ENCODE results near the gene PRRG1.
"Not testable (repeated sequence)": the region's sequence is repeated elsewhere in the genome, so short reads cannot be mapped to it uniquely, and the experiment has no call there.

PRRG1 gene

GRCh38 chrX:37349221-37350033 is at the start of gene PRRG1:
PRRG1 (plus strand) TSS chrX:37349364; CDS start chrX:37406250, 56,886 bp downstream.
- Histone ChIP-seq H3K4me3 (ENCODE audit: low read length) (no peak within 1 kb of the TSS), H3K9ac (ENCODE audit: low read length) (no peak within 1 kb of the TSS), H3K9me3 (ENCODE audit: insufficient read depth, low read length) (no peaks in the 10 kb centered on the region), H3K4me1 (ENCODE audit: low read length) (peaks cover 19% of the 10 kb centered on the region), H3K27me3 (ENCODE audit: low read depth, low read length) (no peaks in the 10 kb centered on the region), H3K27ac (ENCODE audit: low read length) (no peak within 1 kb of the TSS), H3K36me3 (replicated peaks; ENCODE audit: low read depth, low read length) (peaks cover 3% of the 10 kb centered on the region), H3K79me2 (ENCODE audit: low read length) (no peaks in the 10 kb centered on the region), H2AFZ (ENCODE audit: low read depth, low read length) (no peak within 1 kb of the TSS), H4K20me1 (ENCODE audit: insufficient read depth, low read length) (no peaks in the 10 kb centered on the region), H3K4me2 (ENCODE audit: low read length) (no peak within 1 kb of the TSS)
- no peak for TF ChIP-seq EZH2phosphoT487 (IDR thresholded peaks at IDR 0.05; ENCODE audit: low read depth)
- TF ChIP-seq, protein P1, sequence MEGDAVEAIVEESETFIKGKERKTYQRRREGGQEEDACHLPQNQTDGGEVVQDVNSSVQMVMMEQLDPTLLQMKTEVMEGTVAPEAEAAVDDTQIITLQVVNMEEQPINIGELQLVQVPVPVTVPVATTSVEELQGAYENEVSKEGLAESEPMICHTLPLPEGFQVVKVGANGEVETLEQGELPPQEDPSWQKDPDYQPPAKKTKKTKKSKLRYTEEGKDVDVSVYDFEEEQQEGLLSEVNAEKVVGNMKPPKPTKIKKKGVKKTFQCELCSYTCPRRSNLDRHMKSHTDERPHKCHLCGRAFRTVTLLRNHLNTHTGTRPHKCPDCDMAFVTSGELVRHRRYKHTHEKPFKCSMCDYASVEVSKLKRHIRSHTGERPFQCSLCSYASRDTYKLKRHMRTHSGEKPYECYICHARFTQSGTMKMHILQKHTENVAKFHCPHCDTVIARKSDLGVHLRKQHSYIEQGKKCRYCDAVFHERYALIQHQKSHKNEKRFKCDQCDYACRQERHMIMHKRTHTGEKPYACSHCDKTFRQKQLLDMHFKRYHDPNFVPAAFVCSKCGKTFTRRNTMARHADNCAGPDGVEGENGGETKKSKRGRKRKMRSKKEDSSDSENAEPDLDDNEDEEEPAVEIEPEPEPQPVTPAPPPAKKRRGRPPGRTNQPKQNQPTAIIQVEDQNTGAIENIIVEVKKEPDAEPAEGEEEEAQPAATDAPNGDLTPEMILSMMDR (IDR thresholded peaks at IDR 0.05; ENCODE audit: low read depth, low read length), result no peak

GRCh38 chrX:37302569-37302968 is 46.6 kb upstream of the PRRG1 start:
- no peaks in the 10 kb centered on the region for H3K4me1 ChIP-seq (ENCODE audit: low read length)
- no peaks in the 10 kb centered on the region for H4K20me1 ChIP-seq (ENCODE audit: insufficient read depth, low read length)
- H3K9ac ChIP-seq (ENCODE audit: low read length), result no peak overlapping the region
- no peak overlapping the region for H3K4me2 ChIP-seq (ENCODE audit: low read length)
- H3K27ac ChIP-seq (ENCODE audit: low read length), result no peak overlapping the region
- H3K9me3 ChIP-seq (ENCODE audit: insufficient read depth, low read length), result no peaks in the 10 kb centered on the region
- H3K4me3 ChIP-seq (ENCODE audit: low read length), result no peak overlapping the region
- H3K27me3 ChIP-seq (ENCODE audit: low read depth, low read length), result no peaks in the 10 kb centered on the region
- no peak for TF ChIP-seq EZH2phosphoT487 (IDR thresholded peaks at IDR 0.05; ENCODE audit: low read depth)
- TF ChIP-seq, protein P1 (IDR thresholded peaks at IDR 0.05; ENCODE audit: low read depth, low read length), result peak; percentile 44
- no peaks in the 10 kb centered on the region for H3K36me3 ChIP-seq (replicated peaks; ENCODE audit: low read depth, low read length)
- H2AFZ ChIP-seq (ENCODE audit: low read depth, low read length), result no peak overlapping the region
- H3K79me2 ChIP-seq (ENCODE audit: low read length), result no peaks in the 10 kb centered on the region

DNA sequence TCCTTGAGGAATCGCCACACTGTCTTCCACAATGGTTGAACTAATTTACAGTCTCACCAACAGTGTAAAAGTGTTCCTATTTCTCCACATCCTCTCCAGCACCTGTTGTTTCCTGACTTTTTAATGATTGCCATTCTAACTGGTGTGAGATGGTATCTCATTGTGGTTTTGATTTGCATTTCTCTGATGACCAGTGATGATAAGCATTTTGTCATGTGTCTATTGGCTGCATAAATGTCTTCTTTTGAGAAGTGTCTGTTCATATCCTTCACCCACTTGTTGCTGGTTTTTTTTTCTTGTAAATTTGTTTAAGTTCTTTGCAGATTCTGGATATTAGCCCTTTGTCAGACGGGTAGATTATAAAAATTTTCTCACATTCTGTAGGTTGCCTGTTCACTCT is 43.9 kb upstream of the PRRG1 start:
- H3K36me3 ChIP-seq (replicated peaks; ENCODE audit: low read depth, low read length); H3K27me3 ChIP-seq (ENCODE audit: low read depth, low read length); H3K4me1 ChIP-seq (ENCODE audit: low read length); H3K27ac ChIP-seq (ENCODE audit: low read length); H3K4me2 ChIP-seq (ENCODE audit: low read length); H3K9ac ChIP-seq (ENCODE audit: low read length); H2AFZ ChIP-seq (ENCODE audit: low read depth, low read length); H3K4me3 ChIP-seq (ENCODE audit: low read length); H3K9me3 ChIP-seq (ENCODE audit: insufficient read depth, low read length); H4K20me1 ChIP-seq (ENCODE audit: insufficient read depth, low read length); H3K79me2 ChIP-seq (ENCODE audit: low read length): not testable (repeated sequence)

- no peaks in the 10 kb centered on the region for H3K9me3 ChIP-seq (ENCODE audit: insufficient read depth, low read length)
- H3K79me2 ChIP-seq (ENCODE audit: low read length), result no peaks in the 10 kb centered on the region
- H3K27ac ChIP-seq (ENCODE audit: low read length), result no peak overlapping the region
- no peaks in the 10 kb centered on the region for H3K36me3 ChIP-seq (replicated peaks; ENCODE audit: low read depth, low read length)
- no peaks in the 10 kb centered on the region for H3K27me3 ChIP-seq (ENCODE audit: low read depth, low read length)
- TF ChIP-seq EZH2phosphoT487 (IDR thresholded peaks at IDR 0.05; ENCODE audit: low read depth), result no peak
- TF ChIP-seq, protein P1 (IDR thresholded peaks at IDR 0.05; ENCODE audit: low read depth, low read length), result no peak
- H3K4me1 ChIP-seq (ENCODE audit: low read length), result no peaks in the 10 kb centered on the region
- no peak overlapping the region for H3K9ac ChIP-seq (ENCODE audit: low read length)
- no peaks in the 10 kb centered on the region for H4K20me1 ChIP-seq (ENCODE audit: insufficient read depth, low read length)
- H3K4me3 ChIP-seq (ENCODE audit: low read length), result no peak overlapping the region
- no peak overlapping the region for H2AFZ ChIP-seq (ENCODE audit: low read depth, low read length)
- no peak overlapping the region for H3K4me2 ChIP-seq (ENCODE audit: low read length)
These were observed 34.6 kb upstream of the PRRG1 start for GRCh38 chrX:37314531-37314930.
